Hepatocyte (in vitro differentiated cells): Measurements from ENCODE around the gene SP2. TPM values are rescaled to one million over a fixed set of nuclear protein-coding genes. Genes with fewer than 3 reads are reported as not detected.

ENCODE experiments used
- DNase-seq: peaks from one replicate; pipeline ENCODE4 v3.0.0-alpha.2; 2016; ENCODE audit warnings: low spot score
- H2AFZ ChIP-seq: fragments of 200-600 bp; sonication (generic); 2 replicates; pipeline ENCODE4 v1.6.0; 2016; ENCODE audit warnings: antibody characterized with exemption, mild to moderate bottlenecking
- H3K27ac ChIP-seq: fragments of 200-600 bp; sonication (generic); 2 replicates; pipeline ENCODE4 v1.5.1; 2016; ENCODE audit warnings: mild to moderate bottlenecking
- H3K27me3 ChIP-seq: fragments of 200-600 bp; sonication (generic); 2 replicates; pipeline ENCODE4 v1.6.1; 2016
- H3K36me3 ChIP-seq: fragments of 200-600 bp; sonication (generic); replicated peaks from 2 replicates; pipeline ENCODE4 v1.5.1; 2016; ENCODE audit warnings: low read depth; ENCODE audit not compliant: insufficient read depth
- H3K4me1 ChIP-seq: fragments of 200-600 bp; sonication (generic); 2 replicates; pipeline ENCODE4 v1.5.1; 2016; ENCODE audit warnings: mild to moderate bottlenecking, moderate library complexity; ENCODE audit not compliant: insufficient read depth
- H3K4me2 ChIP-seq: fragments of 200-600 bp; sonication (generic); 2 replicates; pipeline ENCODE4 v1.6.0; 2016
- H3K4me3 ChIP-seq: fragments of 200-600 bp; sonication (generic); 2 replicates; pipeline ENCODE4 v1.5.1; 2016; ENCODE audit warnings: mild to moderate bottlenecking
- H3K79me2 ChIP-seq: fragments of 200-600 bp; sonication (generic); 2 replicates; pipeline ENCODE4 v1.6.0; 2017; ENCODE audit warnings: mild to moderate bottlenecking
- H3K9me2 ChIP-seq: fragments of 200-600 bp; sonication (generic); replicated peaks from 2 replicates; pipeline ENCODE4 v1.6.0; 2017; ENCODE audit warnings: mild to moderate bottlenecking; ENCODE audit not compliant: insufficient read depth
- H3K9me3 ChIP-seq: fragments of 200-600 bp; sonication (generic); 2 replicates; pipeline ENCODE4 v1.5.1; 2016; ENCODE audit warnings: low read depth, mild to moderate bottlenecking
- H4K20me1 ChIP-seq: fragments of 200-600 bp; sonication (generic); 2 replicates; pipeline ENCODE4 v1.6.0; 2016; ENCODE audit warnings: mild to moderate bottlenecking; ENCODE audit not compliant: insufficient read depth, poor library complexity, severe bottlenecking
- EZH2 ChIP-seq: fragments of 200-600 bp; sonication (generic); IDR thresholded peaks from 2 replicates; pipeline ENCODE4 v1.6.1; 2016; ENCODE audit warnings: antibody characterized with exemption, mild to moderate bottlenecking, borderline replicate concordance
- EZH2phosphoT487 ChIP-seq: fragments of 200-600 bp; sonication (generic); IDR thresholded peaks from one replicate; pipeline ENCODE4 v1.6.1; 2018; ENCODE audit warnings: antibody characterized with exemption, mild to moderate bottlenecking, low read depth, moderate library complexity; ENCODE audit not compliant: unreplicated experiment, severe bottlenecking
- WGBS: methylation state at CpG from one replicate; pipeline ENCODE4 v1.1.6; 2016; ENCODE audit warnings: low lambda C conversion rate; ENCODE audit errors: missing lambda C conversion rate; 5-methylcytosine and 5-hydroxymethylcytosine counted together
- polyA plus RNA-seq: library from polyadenylated mRNA; unstranded; fragments of >200 nt; fragmentation: Nextera tagmentation; extraction: Ambion mirVana; gene quantifications from 2 replicates; pipeline ENCODE4 v1.2.1, GENCODE V29; 2016
- total RNA-seq: library from RNA; depleted of rRNA; stranded (reverse); fragments of >200 nt; gene quantifications from 2 replicates; pipeline ENCODE4 v1.2.3, GENCODE V29; 2014
- TF ChIP-seq, protein P1 (sequence below): fragments of 200-600 bp; sonication (generic); IDR thresholded peaks from 2 replicates; pipeline ENCODE4 v1.5.1; 2016; ENCODE audit warnings: antibody characterized with exemption, mild to moderate bottlenecking; ENCODE audit not compliant: poor library complexity

The SP2 gene
- total and polyA plus RNA-seq, 2 experiments from 2014 or later, result 1.5 to 10.6 TPM

DNA sequence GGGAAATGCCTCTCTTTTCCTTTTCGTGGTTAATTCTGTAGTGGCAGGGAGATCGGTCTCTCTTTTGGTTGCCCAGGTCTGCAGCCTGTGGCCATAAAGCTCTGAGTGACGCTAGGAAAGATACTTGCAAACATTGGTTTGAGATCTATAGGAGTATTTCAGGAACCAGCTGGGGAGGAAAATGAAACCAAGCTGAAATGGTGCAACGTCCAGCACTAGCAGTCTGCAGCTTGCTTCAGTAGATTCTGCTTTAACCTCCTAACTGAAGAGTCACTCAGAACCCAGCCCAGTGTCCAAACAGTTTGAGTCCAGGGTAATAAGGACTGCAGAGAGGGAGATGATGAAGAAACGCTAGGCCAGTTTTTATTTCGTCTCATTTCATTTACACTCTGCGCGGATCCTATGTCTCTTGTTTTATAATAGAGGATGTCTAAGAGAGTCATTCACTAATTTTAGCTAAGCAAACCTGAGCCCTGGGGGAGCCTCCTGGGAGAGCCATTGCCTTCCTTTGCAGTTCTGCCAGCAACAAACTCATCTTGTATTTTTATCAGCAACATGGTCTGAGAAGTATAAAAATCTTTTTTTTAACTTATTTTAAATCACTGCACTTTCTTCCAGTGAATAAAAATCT, 12.0 kb downstream of the SP2 start:
- no peak overlapping the region for H3K27ac ChIP-seq
- 90% methylated on average over 8 of the region's 8 CpGs for WGBS
- no peak for TF ChIP-seq EZH2phosphoT487
- TF ChIP-seq, protein P1, sequence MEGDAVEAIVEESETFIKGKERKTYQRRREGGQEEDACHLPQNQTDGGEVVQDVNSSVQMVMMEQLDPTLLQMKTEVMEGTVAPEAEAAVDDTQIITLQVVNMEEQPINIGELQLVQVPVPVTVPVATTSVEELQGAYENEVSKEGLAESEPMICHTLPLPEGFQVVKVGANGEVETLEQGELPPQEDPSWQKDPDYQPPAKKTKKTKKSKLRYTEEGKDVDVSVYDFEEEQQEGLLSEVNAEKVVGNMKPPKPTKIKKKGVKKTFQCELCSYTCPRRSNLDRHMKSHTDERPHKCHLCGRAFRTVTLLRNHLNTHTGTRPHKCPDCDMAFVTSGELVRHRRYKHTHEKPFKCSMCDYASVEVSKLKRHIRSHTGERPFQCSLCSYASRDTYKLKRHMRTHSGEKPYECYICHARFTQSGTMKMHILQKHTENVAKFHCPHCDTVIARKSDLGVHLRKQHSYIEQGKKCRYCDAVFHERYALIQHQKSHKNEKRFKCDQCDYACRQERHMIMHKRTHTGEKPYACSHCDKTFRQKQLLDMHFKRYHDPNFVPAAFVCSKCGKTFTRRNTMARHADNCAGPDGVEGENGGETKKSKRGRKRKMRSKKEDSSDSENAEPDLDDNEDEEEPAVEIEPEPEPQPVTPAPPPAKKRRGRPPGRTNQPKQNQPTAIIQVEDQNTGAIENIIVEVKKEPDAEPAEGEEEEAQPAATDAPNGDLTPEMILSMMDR, result no peak
- no peak for TF ChIP-seq EZH2
- no peaks in the 10 kb centered on the region for H3K36me3 ChIP-seq
- no peak overlapping the region for H3K4me2 ChIP-seq
- DNase-seq, result no peak
- no peaks in the 10 kb centered on the region for H4K20me1 ChIP-seq
- no peak overlapping the region for H3K4me3 ChIP-seq
- no peak overlapping the region for H2AFZ ChIP-seq
- H3K9me3 ChIP-seq, result no peaks in the 10 kb centered on the region
- no peaks in the 10 kb centered on the region for H3K27me3 ChIP-seq
- no peaks in the 10 kb centered on the region for H3K9me2 ChIP-seq
- H3K79me2 ChIP-seq, result peaks cover 22% of the 10 kb centered on the region
- no peaks in the 10 kb centered on the region for H3K4me1 ChIP-seq

DNA sequence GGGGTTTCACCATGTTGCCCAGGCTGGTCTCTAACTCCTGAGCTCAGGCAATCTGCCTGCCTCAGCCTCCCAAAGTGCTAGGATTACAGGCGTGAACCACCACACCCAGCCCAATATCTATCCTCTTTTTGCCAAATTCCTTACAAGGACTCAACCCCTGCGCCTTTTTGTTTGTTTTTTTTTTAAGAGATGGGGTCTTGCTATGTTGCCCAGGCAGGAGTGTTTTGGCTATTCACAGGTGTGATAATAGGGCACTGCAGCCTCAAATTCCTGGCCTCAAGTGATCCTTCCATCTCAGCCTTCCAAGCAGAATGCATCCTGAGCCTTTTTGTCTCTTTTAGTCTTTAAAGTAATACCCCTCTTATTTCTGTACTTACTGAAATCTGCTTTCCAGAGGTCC, 17.0 kb downstream of the SP2 start:
- Histone ChIP-seq H3K9me2 (no peaks in the 10 kb centered on the region), H3K27me3 (no peaks in the 10 kb centered on the region), H2AFZ (no peak overlapping the region), H4K20me1 (no peaks in the 10 kb centered on the region), H3K27ac (no peak overlapping the region), H3K36me3 (no peaks in the 10 kb centered on the region), H3K9me3 (no peaks in the 10 kb centered on the region), H3K4me2 (no peak overlapping the region), H3K4me3 (no peak overlapping the region), H3K4me1 (no peaks in the 10 kb centered on the region), H3K79me2 (peaks cover 13% of the 10 kb centered on the region)
- 96% methylated on average over 2 of the region's 2 CpGs for WGBS
- TF ChIP-seq, protein P1, result no peak
- no peak for TF ChIP-seq EZH2
- no peak for DNase-seq

DNA sequence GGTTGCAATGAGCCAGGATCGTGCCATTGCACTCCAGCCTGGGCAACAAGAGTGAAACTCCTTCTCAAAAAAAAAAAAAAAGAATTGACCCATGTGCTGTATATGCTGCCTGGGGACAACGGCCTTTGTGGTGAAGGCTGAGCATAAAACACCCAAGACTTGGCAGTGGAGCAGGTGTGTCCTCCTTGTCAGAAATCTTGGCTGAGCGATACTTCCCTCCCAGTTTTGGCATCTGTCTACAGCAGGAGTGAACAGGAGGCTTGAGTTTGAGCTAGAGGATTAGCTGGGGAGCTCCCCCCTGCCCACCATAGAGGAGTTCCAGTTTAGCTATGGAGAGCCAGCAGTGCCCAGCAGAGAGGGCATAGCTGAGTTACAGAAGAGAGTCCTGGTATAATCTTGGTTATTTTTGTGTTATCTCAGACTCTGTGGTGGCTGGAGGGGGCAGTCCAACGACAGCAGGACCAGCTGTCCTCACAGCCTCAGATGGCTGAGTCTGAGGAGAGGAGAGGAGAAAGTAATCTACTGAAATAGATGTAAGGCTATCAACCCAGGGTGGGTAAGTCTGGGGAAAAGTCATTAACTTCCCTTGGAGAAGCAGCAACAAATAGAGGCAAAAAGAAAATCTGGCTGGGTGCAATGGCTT, 18.4 kb downstream of the SP2 start:
- no peak overlapping the region for H2AFZ ChIP-seq
- no peaks in the 10 kb centered on the region for H3K4me1 ChIP-seq
- no peak for DNase-seq
- no peaks in the 10 kb centered on the region for H3K9me3 ChIP-seq
- no peaks in the 10 kb centered on the region for H4K20me1 ChIP-seq
- H3K27me3 ChIP-seq, result no peaks in the 10 kb centered on the region
- H3K4me2 ChIP-seq, result no peak overlapping the region
- TF ChIP-seq EZH2, result no peak
- TF ChIP-seq, protein P1, result no peak
- TF ChIP-seq EZH2phosphoT487, result no peak
- no peak overlapping the region for H3K4me3 ChIP-seq
- H3K9me2 ChIP-seq, result no peaks in the 10 kb centered on the region
- H3K27ac ChIP-seq, result no peak overlapping the region
- H3K36me3 ChIP-seq, result no peaks in the 10 kb centered on the region
- H3K79me2 ChIP-seq, result peaks cover 10% of the 10 kb centered on the region
- 92% methylated on average over 4 of the region's 4 CpGs for WGBS
